ENCODE measurements around the gene UBE2S.

The UBE2S gene

GRCh38 chr19:55362174-55362989 lies 45.2 kb downstream of the UBE2S start:
- TF ChIP-seq TCF12 (IDR thresholded peaks at IDR 0.05; ENCODE audit: low read depth) (no peak), ZBTB7A (IDR thresholded peaks at IDR 0.05; ENCODE audit: low read depth) (no peak)

- TF ChIP-seq MAX (IDR thresholded peaks at IDR 0.05) (no peak), EGR1 (IDR thresholded peaks at IDR 0.05) (no peak), EP300 (IDR thresholded peaks at IDR 0.05; ENCODE audit: borderline replicate concordance) (no peak), YY1 (IDR thresholded peaks at IDR 0.05; ENCODE audit: low read depth) (no peak), CREB1 (IDR thresholded peaks at IDR 0.05; ENCODE audit: low read depth) (no peak), USF1 (IDR thresholded peaks at IDR 0.05) (no peak), TCF12 (IDR thresholded peaks at IDR 0.05; ENCODE audit: low read depth) (no peak), ZBTB7A (IDR thresholded peaks at IDR 0.05; ENCODE audit: low read depth) (no peak), REST (IDR thresholded peaks at IDR 0.05; ENCODE audit: low read depth) (no peak), TAF1 (IDR thresholded peaks at IDR 0.05; ENCODE audit: low read depth) (no peak), TEAD4 (IDR thresholded peaks at IDR 0.05) (no peak), CEBPB (IDR thresholded peaks at IDR 0.05) (no peak), FOXM1 (IDR thresholded peaks at IDR 0.05; ENCODE audit: borderline replicate concordance, low read depth) (no peak), RAD21 (IDR thresholded peaks at IDR 0.05; ENCODE audit: low read depth) (no peak), NFIC (IDR thresholded peaks at IDR 0.05) (no peak)
Measured at GRCh38 chr19:55360902-55361301, 46.7 kb downstream of the UBE2S start.

GRCh38 chr19:55358943-55359908 lies 48.4 kb downstream of the UBE2S start:
- TF ChIP-seq MAX (IDR thresholded peaks at IDR 0.05) (no peak), EP300 (IDR thresholded peaks at IDR 0.05; ENCODE audit: borderline replicate concordance) (no peak), YY1 (IDR thresholded peaks at IDR 0.05; ENCODE audit: low read depth) (no peak), CREB1 (IDR thresholded peaks at IDR 0.05; ENCODE audit: low read depth) (no peak), CEBPB (IDR thresholded peaks at IDR 0.05) (no peak), TEAD4 (IDR thresholded peaks at IDR 0.05) (no peak), FOXM1 (IDR thresholded peaks at IDR 0.05; ENCODE audit: borderline replicate concordance, low read depth) (no peak), REST (IDR thresholded peaks at IDR 0.05; ENCODE audit: low read depth) (no peak), NFIC (IDR thresholded peaks at IDR 0.05) (no peak)

- TF ChIP-seq CREB1 (IDR thresholded peaks at IDR 0.05; ENCODE audit: low read depth), result no peak
- TF ChIP-seq REST (IDR thresholded peaks at IDR 0.05; ENCODE audit: low read depth), result no peak
- TF ChIP-seq USF1 (IDR thresholded peaks at IDR 0.05), result no peak
- TF ChIP-seq CEBPB (IDR thresholded peaks at IDR 0.05), result no peak
- TF ChIP-seq TAF1 (IDR thresholded peaks at IDR 0.05; ENCODE audit: low read depth), result no peak
- TF ChIP-seq RAD21 (IDR thresholded peaks at IDR 0.05; ENCODE audit: low read depth), result no peak
- no peak for TF ChIP-seq NFIC (IDR thresholded peaks at IDR 0.05)
- TF ChIP-seq FOXM1 (IDR thresholded peaks at IDR 0.05; ENCODE audit: borderline replicate concordance, low read depth), result no peak
- TF ChIP-seq EP300 (IDR thresholded peaks at IDR 0.05; ENCODE audit: borderline replicate concordance), result no peak
- no peak for TF ChIP-seq TEAD4 (IDR thresholded peaks at IDR 0.05)
- TF ChIP-seq ZBTB7A (IDR thresholded peaks at IDR 0.05; ENCODE audit: low read depth), result no peak
- TF ChIP-seq YY1 (IDR thresholded peaks at IDR 0.05; ENCODE audit: low read depth), result no peak
- no peak for TF ChIP-seq TCF12 (IDR thresholded peaks at IDR 0.05; ENCODE audit: low read depth)
- no peak for TF ChIP-seq EGR1 (IDR thresholded peaks at IDR 0.05)
- TF ChIP-seq MAX (IDR thresholded peaks at IDR 0.05), result no peak
Measured at GRCh38 chr19:55358493-55358892, 49.1 kb downstream of the UBE2S start.

Data from Ishikawa (cell line).